CD8-positive, alpha-beta memory T cell (primary cell): ENCODE results near the gene TESK2. TPM values are rescaled to one million over a fixed set of nuclear protein-coding genes. Genes with fewer than 3 reads are reported as not detected.
A peak's percentile ranks its signal among the peaks of the same experiment; 100 is the strongest.

Experiments used
- CTCF ChIA-PET: fragments of 350-600 bp; sonication (Branson Sonifier 250); formaldehyde crosslinking; loops from one replicate; lab custom pipeline; 2021; ENCODE audit warnings: antibody characterized with exemption; lab: Charles Lee
- POLR2A ChIA-PET: fragments of 350-600 bp; sonication (Branson Sonifier 250); formaldehyde crosslinking; loops from one replicate; lab custom pipeline; 2021; ENCODE audit warnings: antibody characterized with exemption; lab: Charles Lee
- DNase-seq, 5 donors: peaks; one replicate each; pipeline versions ENCODE4 v3.0.0 to v3.0.0-alpha.2; 2020 to 2022; ENCODE audit warnings: mixed read lengths in 1 of 5
- H3K27ac ChIP-seq: one replicate; pipeline ENCODE4 v1.7.0; 2013; ENCODE audit warnings: low read depth, mild to moderate bottlenecking, low read length, moderate library complexity
- H3K27me3 ChIP-seq: 2 replicates; pipeline ENCODE4 v1.7.0; 2013; ENCODE audit warnings: low read length, mild to moderate bottlenecking; ENCODE audit not compliant: insufficient read depth, poor library complexity, severe bottlenecking
- H3K36me3 ChIP-seq: 2 replicates; pipeline ENCODE4 v1.7.0; 2013; ENCODE audit warnings: mild to moderate bottlenecking, low read length, moderate library complexity; ENCODE audit not compliant: insufficient read depth
- H3K4me1 ChIP-seq: 2 replicates; pipeline ENCODE4 v1.7.0; 2013; ENCODE audit warnings: mild to moderate bottlenecking, low read length, moderate library complexity; ENCODE audit not compliant: insufficient read depth
- H3K4me3 ChIP-seq: 2 replicates; pipeline ENCODE4 v1.7.0; 2013; ENCODE audit warnings: mild to moderate bottlenecking, low read length
- H3K9me3 ChIP-seq: 2 replicates; pipeline ENCODE4 v1.7.0; 2013; ENCODE audit warnings: mild to moderate bottlenecking, low read length
- H3K27ac Mint-ChIP-seq, 8 donors: one replicate each; pipeline ENCODE4 v1.8.0; 2020 to 2021; ENCODE audit warnings: mixed read lengths in 8 of 8, mild to moderate bottlenecking in 6 of 8, inconsistent platforms in 3 of 8, moderate library complexity in 3 of 8
- H3K27me3 Mint-ChIP-seq, 2 donors: one replicate each; pipeline ENCODE4 v1.8.0; 2020 to 2021; ENCODE audit warnings: mixed read lengths in 2 of 2, mild to moderate bottlenecking in 1 of 2, moderate library complexity in 1 of 2
- H3K36me3 Mint-ChIP-seq, 3 donors: one replicate each; pipeline ENCODE4 v1.8.0; 2020 to 2021; ENCODE audit warnings: mixed read lengths in 3 of 3, inconsistent platforms in 1 of 3, mild to moderate bottlenecking in 1 of 3
- H3K4me1 Mint-ChIP-seq, 3 donors: one replicate each; pipeline ENCODE4 v1.8.0; 2020 to 2021; ENCODE audit warnings: mixed read lengths in 3 of 3, inconsistent platforms in 1 of 3, mild to moderate bottlenecking in 1 of 3
- H3K4me3 Mint-ChIP-seq, 7 donors: one replicate each; pipeline ENCODE4 v1.8.0; 2020 to 2021; ENCODE audit warnings: mixed read lengths in 7 of 7, mild to moderate bottlenecking in 6 of 7, moderate library complexity in 4 of 7, inconsistent platforms in 2 of 7
- H3K9me3 Mint-ChIP-seq, 5 donors: one replicate each; pipeline ENCODE4 v1.8.0; 2020 to 2022; ENCODE audit warnings: mixed read lengths in 5 of 5, mild to moderate bottlenecking in 3 of 5, moderate library complexity in 2 of 5, inconsistent platforms in 1 of 5
- polyA plus RNA-seq: library from polyadenylated mRNA; unstranded; fragments of 300-500 nt; fragmentation: Illumina TruSeq; gene quantifications from one replicate; pipeline ENCODE4 v1.2.3, GENCODE V29; 2021
- total RNA-seq, 2 experiments: library from RNA; stranded (reverse); gene quantifications; one replicate each; pipeline ENCODE4 v1.2.3, GENCODE V29; 2021

The TESK2 gene
- total and polyA plus RNA-seq, 3 experiments from 2014 or later: 2.9 to 3.6 (median 3.1) TPM

- H3K4me1 ChIP-seq: peaks cover 8% of the 10 kb centered on the region
- H3K27me3 Mint-ChIP-seq: peaks cover 0 to 3% of the 10 kb centered on the region in 2 donors
- H3K36me3 Mint-ChIP-seq: peaks cover 0 to 3% (median 0%) of the 10 kb centered on the region in 3 donors
- no peak for DNase-seq
- peaks cover 13 to 34% (median 28%) of the 10 kb centered on the region in 3 donors for H3K4me1 Mint-ChIP-seq
- H3K27me3 ChIP-seq: no peaks in the 10 kb centered on the region
- POLR2A ChIA-PET: no interaction called here
- H3K27ac Mint-ChIP-seq: peak overlapping the region in 1 of 8 donors; percentile 62
- no peaks in the 10 kb centered on the region for H3K36me3 ChIP-seq
- CTCF ChIA-PET: interaction anchor here (1.2 to 12.0 kb wide), 2 partner anchors 186 to 295 kb away, joined by 3 to 173 read pairs; partner anchors contain the start of genes HECTD3 and UROD
- no peaks in the 10 kb centered on the region for H3K9me3 ChIP-seq
- H3K4me3 ChIP-seq: no peak overlapping the region
- no peak overlapping the region for H3K27ac ChIP-seq
- no peaks in the 10 kb centered on the region for H3K9me3 Mint-ChIP-seq
- peak overlapping the region in 1 of 7 donors; percentile 91 for H3K4me3 Mint-ChIP-seq
Measured at GRCh38 chr1:45306905-45307304, 184.1 kb downstream of the TESK2 start.

DNA sequence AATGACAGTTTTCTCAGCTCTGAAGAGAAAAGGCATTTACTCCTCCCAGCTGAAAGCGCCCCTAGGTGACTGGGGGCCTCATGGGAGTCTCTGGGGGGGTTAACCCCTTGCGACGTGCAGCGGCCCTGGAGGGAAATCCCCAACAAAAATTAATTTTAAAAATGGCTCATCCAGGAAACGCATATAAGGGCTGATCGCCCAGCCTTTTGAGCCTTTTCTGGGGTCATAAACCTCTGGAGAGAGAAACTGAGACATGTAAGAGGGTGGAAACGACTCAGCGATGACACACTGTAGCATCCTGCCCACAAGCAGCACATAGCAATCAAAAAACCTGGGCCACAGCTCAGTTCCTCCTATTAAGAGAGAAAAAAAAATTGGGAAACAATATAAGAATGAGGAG, 184.6 kb downstream of the TESK2 start:
- H3K36me3 ChIP-seq: no peaks in the 10 kb centered on the region
- no peaks in the 10 kb centered on the region for H3K9me3 ChIP-seq
- no peaks in the 10 kb centered on the region for H3K9me3 Mint-ChIP-seq
- no peak overlapping the region for H3K4me3 ChIP-seq
- DNase-seq: no peak
- peak overlapping the region in 6 of 8 donors; percentile 0 to 86 (median 47) for H3K27ac Mint-ChIP-seq
- ChIA-PET CTCF (interaction anchor here (1.2 to 12.0 kb wide), 3 partner anchors 34 to 294 kb away, joined by 3 to 173 read pairs (median 14); partner anchors contain the start of genes HECTD3, MUTYH, TOE1 and UROD), POLR2A (interaction anchor here (1.0 kb wide), 1 partner anchor 34 kb away, joined by 4 read pairs; the partner anchor contains the start of genes MUTYH and TOE1)
- no peak overlapping the region for H3K27ac ChIP-seq
- peaks cover 8% of the 10 kb centered on the region for H3K4me1 ChIP-seq
- peaks cover 0 to 3% (median 0%) of the 10 kb centered on the region in 3 donors for H3K36me3 Mint-ChIP-seq
- no peaks in the 10 kb centered on the region for H3K27me3 ChIP-seq
- H3K4me1 Mint-ChIP-seq: peaks cover 15 to 34% (median 30%) of the 10 kb centered on the region in 3 donors
- peak overlapping the region in 2 of 7 donors; percentile 5 to 91 for H3K4me3 Mint-ChIP-seq
- peaks cover 0 to 3% of the 10 kb centered on the region in 2 donors for H3K27me3 Mint-ChIP-seq

DNA sequence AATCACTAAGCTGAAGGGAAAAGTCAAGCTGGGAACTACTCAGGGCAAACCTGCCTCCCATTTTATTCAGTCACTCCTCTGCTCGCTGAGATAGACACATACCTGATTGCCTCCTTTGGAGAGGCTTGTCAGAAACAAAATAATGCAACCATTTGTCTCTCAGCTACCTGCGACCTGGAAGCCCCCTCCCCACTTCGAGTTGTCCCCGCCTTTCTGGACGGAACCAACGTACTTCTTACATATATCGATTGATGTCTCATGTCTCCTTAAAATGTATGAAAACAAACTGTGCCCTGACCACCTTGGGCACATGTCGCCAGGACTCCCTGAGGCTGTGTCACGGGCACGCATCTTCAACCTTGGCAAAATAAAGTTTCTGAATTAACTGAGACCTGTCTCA, 185.7 kb downstream of the TESK2 start:
- Histone ChIP-seq H3K4me1 (peaks cover 8% of the 10 kb centered on the region), H3K27me3 (no peaks in the 10 kb centered on the region), H3K9me3 (no peaks in the 10 kb centered on the region), H3K36me3 (no peaks in the 10 kb centered on the region), H3K27ac (no peak overlapping the region), H3K4me3 (no peak overlapping the region)
- H3K27me3 Mint-ChIP-seq: peaks cover 0 to 3% of the 10 kb centered on the region in 2 donors
- peaks cover 15 to 37% (median 30%) of the 10 kb centered on the region in 3 donors for H3K4me1 Mint-ChIP-seq
- H3K9me3 Mint-ChIP-seq: no peaks in the 10 kb centered on the region
- ChIA-PET CTCF (interaction anchor here (0.7 to 12.0 kb wide), 5 partner anchors 9 to 505 kb away, joined by 3 to 173 read pairs (median 3); partner anchors contain the start of genes HECTD3, MUTYH, PLK3 and TOE1), POLR2A (interaction anchor here (0.7 to 0.8 kb wide), 2 partner anchors 35 kb away, joined by 3 to 4 read pairs; partner anchors contain the start of genes MUTYH and TOE1)
- no peak for DNase-seq
- H3K27ac Mint-ChIP-seq: peak overlapping the region; percentile 6 to 99 (median 96)
- peak overlapping the region; percentile 45 to 97 (median 90) for H3K4me3 Mint-ChIP-seq
- peaks cover 0 to 3% (median 0%) of the 10 kb centered on the region in 3 donors for H3K36me3 Mint-ChIP-seq

- Mint-ChIP-seq H3K4me3 (peak overlapping the region; percentile 90 to 97 (median 91)), H3K4me1 (peaks cover 15 to 37% (median 30%) of the 10 kb centered on the region in 3 donors), H3K36me3 (peaks cover 0 to 3% (median 0%) of the 10 kb centered on the region in 3 donors), H3K27me3 (peaks cover 0 to 3% of the 10 kb centered on the region in 2 donors), H3K27ac (peak overlapping the region; percentile 94 to 99 (median 97)), H3K9me3 (no peaks in the 10 kb centered on the region)
- H3K9me3 ChIP-seq: no peaks in the 10 kb centered on the region
- DNase-seq: no peak
- H3K27me3 ChIP-seq: no peaks in the 10 kb centered on the region
- ChIA-PET POLR2A (interaction anchor here (0.7 to 1.9 kb wide), 10 partner anchors 24 to 583 kb away, joined by 3 to 50 read pairs (median 8); partner anchors contain the start of genes CCDC163, MMACHC, MUTYH and RPS8), CTCF (interaction anchor here (0.7 to 12.0 kb wide), 11 partner anchors 10 to 574 kb away, joined by 3 to 173 read pairs (median 6); partner anchors contain the start of genes EIF2B3, HECTD3, HPDL and MUTYH)
- H3K4me1 ChIP-seq: peaks cover 8% of the 10 kb centered on the region
- peak overlapping the region; percentile 57 for H3K4me3 ChIP-seq
- peak overlapping the region; percentile 88 for H3K27ac ChIP-seq
- no peaks in the 10 kb centered on the region for H3K36me3 ChIP-seq
Measured at GRCh38 chr1:45304311-45305081, 186.5 kb downstream of the TESK2 start.

DNA sequence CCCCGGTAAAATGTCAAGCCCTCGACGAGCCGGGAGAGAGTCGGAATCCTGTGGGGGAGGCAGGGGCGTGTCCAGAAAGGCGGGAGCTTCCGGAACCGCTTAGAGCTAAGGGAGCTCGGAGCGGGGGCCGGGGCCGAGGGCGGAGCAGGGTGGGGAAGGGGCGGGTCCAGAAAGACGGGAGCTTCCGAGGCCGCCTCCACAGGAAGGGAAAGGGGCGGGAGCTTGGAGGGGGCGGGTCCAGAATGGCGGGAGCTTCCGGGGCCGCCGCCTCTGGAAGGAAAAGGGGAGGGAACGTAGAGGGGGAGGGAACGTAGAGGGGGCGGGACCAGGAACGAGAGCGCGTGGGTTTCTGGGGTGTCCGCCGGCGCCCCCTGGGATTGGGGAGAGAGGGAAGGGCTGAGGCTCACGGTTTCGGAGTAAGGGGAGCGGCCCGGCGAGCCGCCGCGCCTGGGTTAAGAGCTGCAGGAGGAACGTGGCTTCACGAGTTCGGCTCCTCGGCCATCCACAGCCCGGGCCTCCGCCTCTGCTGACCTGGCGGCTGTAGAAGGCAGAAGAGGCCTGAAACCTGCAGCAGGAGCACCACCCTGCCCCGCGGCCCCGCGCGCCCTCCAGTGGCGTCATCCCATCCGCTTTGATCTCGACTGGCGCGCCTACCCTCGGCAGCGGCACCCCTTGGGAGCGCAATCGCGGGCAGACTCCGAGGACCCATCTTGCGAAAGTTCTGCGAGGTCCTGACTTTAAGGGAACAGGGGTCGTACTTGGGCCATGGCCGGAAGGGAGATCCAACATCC, 187.2 kb downstream of the TESK2 start:
- peaks cover 8% of the 10 kb centered on the region for H3K4me1 ChIP-seq
- H3K9me3 ChIP-seq: no peaks in the 10 kb centered on the region
- ChIA-PET POLR2A (interaction anchor here (0.5 to 2.0 kb wide), 29 partner anchors 23 to 1364 kb away, joined by 3 to 55 read pairs (median 4); partner anchors contain the start of genes ATPAF1, CCDC163, EIF2B3 and HECTD3), CTCF (interaction anchor here (0.6 to 12.0 kb wide), 27 partner anchors 10 to 582 kb away, joined by 3 to 173 read pairs (median 4); partner anchors contain the start of genes BTBD19, CCDC163, EIF2B3 and HECTD3)
- no peaks in the 10 kb centered on the region for H3K27me3 ChIP-seq
- peak overlapping the region; percentile 63 for H3K4me3 ChIP-seq
- peaks cover 0 to 3% (median 0%) of the 10 kb centered on the region in 3 donors for H3K36me3 Mint-ChIP-seq
- no peaks in the 10 kb centered on the region for H3K36me3 ChIP-seq
- DNase-seq: peak; percentile 93 to 98 (median 96)
- H3K9me3 Mint-ChIP-seq: no peaks in the 10 kb centered on the region
- peaks cover 15 to 37% (median 30%) of the 10 kb centered on the region in 3 donors for H3K4me1 Mint-ChIP-seq
- H3K27me3 Mint-ChIP-seq: peaks cover 0 to 3% of the 10 kb centered on the region in 2 donors
- H3K27ac ChIP-seq: peak overlapping the region; percentile 88
- H3K4me3 Mint-ChIP-seq: peak overlapping the region; percentile 90 to 97 (median 91)
- H3K27ac Mint-ChIP-seq: peak overlapping the region; percentile 94 to 99 (median 97)

GRCh38 chr1:45302505-45303150, 188.3 kb downstream of the TESK2 start:
- Mint-ChIP-seq H3K27me3 (peaks cover 0 to 3% of the 10 kb centered on the region in 2 donors), H3K4me1 (peaks cover 15 to 37% (median 30%) of the 10 kb centered on the region in 3 donors), H3K27ac (peak overlapping the region in 5 of 8 donors; percentile 12 to 86 (median 69)), H3K4me3 (peak overlapping the region; percentile 87 to 97 (median 91)), H3K36me3 (peaks cover 0 to 3% (median 0%) of the 10 kb centered on the region in 3 donors), H3K9me3 (no peaks in the 10 kb centered on the region)
- H3K4me3 ChIP-seq: no peak overlapping the region
- no peaks in the 10 kb centered on the region for H3K27me3 ChIP-seq
- ChIA-PET CTCF (interaction anchor here (0.8 to 12.0 kb wide), 16 partner anchors 8 to 581 kb away, joined by 3 to 173 read pairs (median 6); partner anchors contain the start of genes BTBD19, HECTD3, MUTYH and PLK3), POLR2A (interaction anchor here (0.9 to 2.0 kb wide), 12 partner anchors 26 to 581 kb away, joined by 3 to 55 read pairs (median 10); partner anchors contain the start of genes CCDC163, HECTD3, MMACHC and MUTYH)
- no peaks in the 10 kb centered on the region for H3K36me3 ChIP-seq
- no peak for DNase-seq
- H3K9me3 ChIP-seq: no peaks in the 10 kb centered on the region
- peaks cover 8% of the 10 kb centered on the region for H3K4me1 ChIP-seq
- peak overlapping the region; percentile 74 for H3K27ac ChIP-seq
